ENCODE measurements around the gene PNLIPRP2. TPM values are rescaled to one million over a fixed set of nuclear protein-coding genes. Genes with fewer than 3 reads are reported as not detected.

PNLIPRP2 gene
- total RNA-seq, 2 donors from 2014 or later = not detected

- DNase-seq (ENCODE audit: low spot score in 2 of 2) = no peak
- H3K27ac Mint-ChIP-seq = no peak overlapping the region
- ATAC-seq = no peak
- H3K9me3 Mint-ChIP-seq = no peaks in the 10 kb centered on the region
- H3K36me3 Mint-ChIP-seq = no peaks in the 10 kb centered on the region
These were observed 64.0 kb downstream of the PNLIPRP2 start for GRCh38 chr10:116684781-116685180.

- ATAC-seq (no peak), DNase-seq (ENCODE audit: low spot score in 2 of 2) (no peak)
- no peaks in the 10 kb centered on the region for H3K9me3 Mint-ChIP-seq
- H3K36me3 Mint-ChIP-seq = no peaks in the 10 kb centered on the region
- H3K27ac Mint-ChIP-seq = no peak overlapping the region
These were observed 65.1 kb downstream of the PNLIPRP2 start for GRCh38 chr10:116685807-116686206.

- Mint-ChIP-seq H3K27ac (no peak overlapping the region), H3K9me3 (no peaks in the 10 kb centered on the region), H3K36me3 (no peaks in the 10 kb centered on the region)
- DNase-seq (ENCODE audit: low spot score in 2 of 2) (no peak), ATAC-seq (no peak)
These were observed 65.9 kb downstream of the PNLIPRP2 start for GRCh38 chr10:116686632-116687031.

- Mint-ChIP-seq H3K9me3 (no peaks in the 10 kb centered on the region), H3K36me3 (no peaks in the 10 kb centered on the region), H3K27ac (no peak overlapping the region)
- ATAC-seq = no peak
- no peak for DNase-seq (ENCODE audit: low spot score in 2 of 2)
These were observed 66.9 kb downstream of the PNLIPRP2 start for GRCh38 chr10:116687633-116688032.

- ATAC-seq = no peak
- Mint-ChIP-seq H3K9me3 (no peaks in the 10 kb centered on the region), H3K27ac (no peak overlapping the region), H3K36me3 (no peaks in the 10 kb centered on the region)
- no peak for DNase-seq (ENCODE audit: low spot score in 2 of 2)
These were observed 67.5 kb downstream of the PNLIPRP2 start for GRCh38 chr10:116688241-116688711.

- Mint-ChIP-seq H3K27ac (no peak overlapping the region), H3K36me3 (no peaks in the 10 kb centered on the region), H3K9me3 (no peaks in the 10 kb centered on the region)
- DNase-seq (ENCODE audit: low spot score in 2 of 2) (no peak), ATAC-seq (no peak)
These were observed 68.2 kb downstream of the PNLIPRP2 start for GRCh38 chr10:116688741-116689495.

- H3K27ac Mint-ChIP-seq = no peak overlapping the region
- ATAC-seq (no peak), DNase-seq (ENCODE audit: low spot score in 2 of 2) (no peak)
- no peaks in the 10 kb centered on the region for H3K36me3 Mint-ChIP-seq
- no peaks in the 10 kb centered on the region for H3K9me3 Mint-ChIP-seq
These were observed 69.0 kb downstream of the PNLIPRP2 start for GRCh38 chr10:116689744-116690143.

GRCh38 chr10:116690356-116691322 is 69.9 kb downstream of the PNLIPRP2 start:
- no peaks in the 10 kb centered on the region for H3K36me3 Mint-ChIP-seq
- ATAC-seq (no peak), DNase-seq (ENCODE audit: low spot score in 2 of 2) (no peak)
- peak overlapping the region in 1 of 2 donors; percentile 26 for H3K27ac Mint-ChIP-seq
- no peaks in the 10 kb centered on the region for H3K9me3 Mint-ChIP-seq

- no peak for DNase-seq (ENCODE audit: low spot score in 2 of 2)
- ATAC-seq = no peak
- Mint-ChIP-seq H3K9me3 (no peaks in the 10 kb centered on the region), H3K27ac (no peak overlapping the region), H3K36me3 (no peaks in the 10 kb centered on the region)
These were observed 70.9 kb downstream of the PNLIPRP2 start for GRCh38 chr10:116691635-116692034.

GRCh38 chr10:116692225-116692624 is 71.5 kb downstream of the PNLIPRP2 start:
- H3K27ac Mint-ChIP-seq = no peak overlapping the region
- no peaks in the 10 kb centered on the region for H3K9me3 Mint-ChIP-seq
- no peaks in the 10 kb centered on the region for H3K36me3 Mint-ChIP-seq
- no peak for ATAC-seq
- DNase-seq (ENCODE audit: low spot score in 2 of 2) = no peak

- Mint-ChIP-seq H3K27ac (no peak overlapping the region), H3K9me3 (no peaks in the 10 kb centered on the region), H3K36me3 (no peaks in the 10 kb centered on the region)
- ATAC-seq = no peak
- no peak for DNase-seq (ENCODE audit: low spot score in 2 of 2)
These were observed 73.6 kb downstream of the PNLIPRP2 start for GRCh38 chr10:116694243-116694926.

Other genes starting within 250 kb of the PNLIPRP2 start
- not detected for gene PNLIPRP3, start 193.1 kb upstream of the PNLIPRP2 start, total RNA-seq
- not detected for gene PNLIP, start 75.0 kb upstream of the PNLIPRP2 start, total RNA-seq
- gene PNLIPRP1, start 30.0 kb upstream of the PNLIPRP2 start, total RNA-seq = not detected
- gene HSPA12A, start 121.6 kb downstream of the PNLIPRP2 start, total RNA-seq = under 1 TPM in 1 of 2 donors, not detected in 1; 0.39 TPM
- not detected for gene ENO4, start 228.5 kb downstream of the PNLIPRP2 start, total RNA-seq

Measured in activated naive CD4-positive, alpha-beta T cell treated with anti-CD3 and anti-CD28 coated beads, Interleukin-2, amount 50 U/mL, for 72 hours (primary cell).